A549 (cell line): ENCODE measurements around the gene GGT1. TPM values are rescaled to one million over a fixed set of nuclear protein-coding genes. Genes with fewer than 3 reads are reported as not detected.
A peak's percentile ranks its signal among the peaks of the same experiment; 100 is the strongest.
"Not testable (repeated sequence)": the region's sequence is repeated elsewhere in the genome, so short reads cannot be mapped to it uniquely, and the experiment has no call there.

ENCODE experiments used
- ATAC-seq, 2 experiments: fragments of 200-7000 bp in 1 of 2; fragments of >200 bp in 1 of 2; cut with Nextera tagmentation in 1 of 2; cut with Tn5 transposase in 1 of 2; 3 replicates each; pipeline versions ENCODE4 v1.8.0 to v1.9.1; 2018 to 2020; ENCODE audit warnings: mild to moderate bottlenecking in 1 of 2, moderate library complexity in 1 of 2
- CTCF ChIA-PET: fragments of 300-600 bp; sonication (Branson Sonifier 250); formaldehyde crosslinking; extraction: SDS; loops from one replicate; lab custom pipeline; 2021; ENCODE audit warnings: antibody characterized with exemption, inconsistent platforms; lab: Yijun Ruan, JAX
- POLR2A ChIA-PET: fragments of 350-600 bp; formaldehyde crosslinking; extraction: SDS; loops from one replicate; lab custom pipeline; 2021; ENCODE audit warnings: antibody characterized with exemption, inconsistent platforms; lab: Yijun Ruan, JAX
- DNase-seq, 2 experiments: peaks; one replicate each; pipeline versions ENCODE4 v3.0.0 to v3.0.0-alpha.2; 2011 to 2016; ENCODE audit warnings: low read depth in 1 of 2, low spot score in 1 of 2
- FAIRE-seq: peaks from 2 replicates; lab custom pipeline; 2011; peaks lifted over from hg19 to GRCh38; lab: Jason Lieb, UNC
- H3K27ac ChIP-seq, 2 experiments: fragments of >200 bp; sonication (Bioruptor Twin); formaldehyde crosslinking; 3 replicates each; pipeline ENCODE4 v1.5.1; 2016 to 2017
- H3K4me1 ChIP-seq: fragments of >200 bp; sonication (Bioruptor Twin); formaldehyde crosslinking; 3 replicates; pipeline ENCODE4 v1.6.1; 2016
- H3K4me2 ChIP-seq: fragments of >200 bp; sonication (Bioruptor Twin); formaldehyde crosslinking; 3 replicates; pipeline ENCODE4 v1.6.1; 2016
- H3K4me3 ChIP-seq: fragments of >200 bp; sonication (Bioruptor Twin); formaldehyde crosslinking; 3 replicates; pipeline ENCODE4 v1.5.1; 2016
- H3K9me3 ChIP-seq: fragments of >200 bp; sonication (Bioruptor Twin); formaldehyde crosslinking; 3 replicates; pipeline ENCODE4 v1.6.1; 2016
- CBX2 ChIP-seq: fragments of 200-600 bp; sonication (generic); IDR thresholded peaks from 2 replicates; pipeline ENCODE4 v1.6.1; 2016; ENCODE audit warnings: low read depth, mild to moderate bottlenecking, borderline replicate concordance
- CBX8 ChIP-seq: fragments of 200-600 bp; sonication (generic); IDR thresholded peaks from 2 replicates; pipeline ENCODE4 v1.6.1; 2016
- CEBPB ChIP-seq, 2 experiments: fragments of >200 bp in 1 of 2; sonication (Bioruptor Twin) in 1 of 2; formaldehyde crosslinking in 1 of 2; IDR thresholded peaks; 2 replicates each; pipeline ENCODE4 v1.6.1; 2012 to 2016
- E2F6 ChIP-seq: IDR thresholded peaks from 2 replicates; pipeline ENCODE4 v1.6.1; 2012; ENCODE audit warnings: low read depth, borderline replicate concordance
- EHF ChIP-seq: fragments of 250-450 bp; sonication (Bioruptor Pico); IDR thresholded peaks from 2 replicates; pipeline ENCODE4 v1.5.0; 2020; ENCODE audit warnings: mild to moderate bottlenecking
- EHMT2 ChIP-seq: fragments of 200-600 bp; sonication (generic); IDR thresholded peaks from 2 replicates; pipeline ENCODE4 v1.6.1; 2016; ENCODE audit warnings: antibody characterized with exemption, low read depth, mild to moderate bottlenecking, moderate library complexity
- FOSL2 ChIP-seq, 2 experiments: fragments of 450-650 bp in 1 of 2; fragments of >200 bp in 1 of 2; sonication (Bioruptor Twin) in 1 of 2; formaldehyde crosslinking; IDR thresholded peaks; 2 replicates each; pipeline versions ENCODE4 v1.5.0 to v1.6.1; 2016 to 2020; ENCODE audit warnings: mild to moderate bottlenecking in 1 of 2, moderate library complexity in 1 of 2
- HDAC2 ChIP-seq: fragments of 200-600 bp; sonication (generic); IDR thresholded peaks from 2 replicates; pipeline ENCODE4 v1.6.1; 2016
- HMGXB4 ChIP-seq: fragments of 250-450 bp; sonication (Bioruptor Pico); IDR thresholded peaks from 2 replicates; pipeline ENCODE4 v1.5.0; 2021; ENCODE audit warnings: mild to moderate bottlenecking, moderate library complexity, borderline replicate concordance
- HOXB13 ChIP-seq: fragments of 250-450 bp; sonication (Bioruptor Pico); IDR thresholded peaks from 2 replicates; pipeline ENCODE4 v1.5.0; 2020; ENCODE audit warnings: low read depth, mild to moderate bottlenecking, moderate library complexity
- JUN ChIP-seq, 2 experiments: fragments of >200 bp; sonication (Bioruptor Twin); formaldehyde crosslinking; IDR thresholded peaks; 2 replicates in 1 of 2; 3 replicates in 1 of 2; pipeline ENCODE4 v1.6.1; 2016 to 2017
- KDM1A ChIP-seq: fragments of 200-600 bp; sonication (generic); IDR thresholded peaks from 2 replicates; pipeline ENCODE4 v1.6.1; 2016; ENCODE audit warnings: low read depth, mild to moderate bottlenecking
- KDM5A ChIP-seq: fragments of 200-600 bp; sonication (generic); IDR thresholded peaks from 2 replicates; pipeline ENCODE4 v1.6.1; 2016; ENCODE audit warnings: antibody characterized with exemption, mild to moderate bottlenecking
- MAFK ChIP-seq: fragments of 450-650 bp; IDR thresholded peaks from 2 replicates; pipeline ENCODE4 v1.6.1; 2014; ENCODE audit not compliant: partially characterized antibody
- MAZ ChIP-seq: fragments of 150-350 bp; IDR thresholded peaks from 2 replicates; pipeline ENCODE4 v1.6.1; 2014; ENCODE audit warnings: antibody characterized with exemption, low read depth, low read length, borderline replicate concordance
- PHF8 ChIP-seq: fragments of 200-600 bp; sonication (generic); IDR thresholded peaks from 2 replicates; pipeline ENCODE4 v1.6.1; 2016; ENCODE audit warnings: low read depth, mild to moderate bottlenecking, antibody characterized with exemption, moderate library complexity, borderline replicate concordance
- RNF2 ChIP-seq: fragments of 200-600 bp; sonication (generic); IDR thresholded peaks from 2 replicates; pipeline ENCODE4 v1.6.1; 2016; ENCODE audit warnings: low read depth, mild to moderate bottlenecking, antibody characterized with exemption, moderate library complexity, borderline replicate concordance
- SREBF2 ChIP-seq: fragments of 450-650 bp; IDR thresholded peaks from 2 replicates; pipeline ENCODE4 v1.6.1; 2014; ENCODE audit warnings: mild to moderate bottlenecking, moderate library complexity
- TP53 ChIP-seq: fragments of 250-450 bp; sonication (Bioruptor Pico); IDR thresholded peaks from 2 replicates; pipeline ENCODE4 v1.5.0; 2021; ENCODE audit warnings: mild to moderate bottlenecking, moderate library complexity
- ZC3H11A ChIP-seq: fragments of 450-650 bp; IDR thresholded peaks from 2 replicates; pipeline ENCODE4 v1.6.1; 2014; ENCODE audit warnings: antibody characterized with exemption, mild to moderate bottlenecking
- ZFP36 ChIP-seq: fragments of 450-650 bp; IDR thresholded peaks from 2 replicates; pipeline ENCODE4 v1.6.1; 2014; ENCODE audit warnings: borderline replicate concordance; ENCODE audit not compliant: partially characterized antibody
- WGBS: methylation state at CpG from one replicate; pipeline ENCODE4 v1.1.6; 2017; ENCODE audit errors: missing lambda C conversion rate; 5-methylcytosine and 5-hydroxymethylcytosine counted together
- polyA plus RNA-seq, 4 experiments: library from polyadenylated mRNA; depleted of rRNA in 3 of 4; stranded (reverse); fragments of >200 nt; fragmentation: RNase III in 1 of 4; extraction: RNeasy Plus Mini Kit Qiagen cat#74134 plus additional on column Dnase treatment in 1 of 4; gene quantifications; 2 replicates in 3 of 4; 3 replicates in 1 of 4; pipeline ENCODE4 v1.2.3, GENCODE V29; 2011 to 2017
- TF ChIP-seq, protein P1 (sequence below): fragments of 250-450 bp; sonication (Bioruptor Pico); IDR thresholded peaks from 2 replicates; pipeline ENCODE4 v1.5.0; 2020; ENCODE audit warnings: low read depth, mild to moderate bottlenecking, moderate library complexity

The GGT1 gene
- polyA plus RNA-seq, 2 of the 4 experiments (the other 2 are of a cell fraction), result 50.1 to 118 TPM

GRCh38 chr22:24594569-24595120, 8.3 kb upstream of the GGT1 start:
- POLR2A ChIA-PET, result no interaction called here
- Histone ChIP-seq H3K9me3 (no peaks in the 10 kb centered on the region), H3K4me3 (no peak overlapping the region), H3K4me2 (no peak overlapping the region), H3K27ac (peak overlapping the region in 1 of 2 experiments; percentile 100; a peak in 3 of 6 replicates), H3K4me1 (peaks cover 19% of the 10 kb centered on the region)
- DNase-seq (no peak), FAIRE-seq (no peak), ATAC-seq (no peak)
- 83% methylated on average over 1 of the region's 7 CpGs for WGBS
- no peak for TF ChIP-seq HDAC2
- TF ChIP-seq ZFP36, result no peak
- TF ChIP-seq, protein P1, sequence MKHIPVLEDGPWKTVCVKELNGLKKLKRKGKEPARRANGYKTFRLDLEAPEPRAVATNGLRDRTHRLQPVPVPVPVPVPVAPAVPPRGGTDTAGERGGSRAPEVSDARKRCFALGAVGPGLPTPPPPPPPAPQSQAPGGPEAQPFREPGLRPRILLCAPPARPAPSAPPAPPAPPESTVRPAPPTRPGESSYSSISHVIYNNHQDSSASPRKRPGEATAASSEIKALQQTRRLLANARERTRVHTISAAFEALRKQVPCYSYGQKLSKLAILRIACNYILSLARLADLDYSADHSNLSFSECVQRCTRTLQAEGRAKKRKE (CRISPR knock-in tag), result no peak
- no peak for TF ChIP-seq HMGXB4 (CRISPR knock-in tag)
- TF ChIP-seq E2F6, result no peak
- TF ChIP-seq MAFK, result no peak
- no peak for TF ChIP-seq JUN (IDR thresholded peaks at IDR 0.05)
- no peak for TF ChIP-seq TP53 (CRISPR knock-in tag)
- CTCF ChIA-PET, result no interaction called here

DNA sequence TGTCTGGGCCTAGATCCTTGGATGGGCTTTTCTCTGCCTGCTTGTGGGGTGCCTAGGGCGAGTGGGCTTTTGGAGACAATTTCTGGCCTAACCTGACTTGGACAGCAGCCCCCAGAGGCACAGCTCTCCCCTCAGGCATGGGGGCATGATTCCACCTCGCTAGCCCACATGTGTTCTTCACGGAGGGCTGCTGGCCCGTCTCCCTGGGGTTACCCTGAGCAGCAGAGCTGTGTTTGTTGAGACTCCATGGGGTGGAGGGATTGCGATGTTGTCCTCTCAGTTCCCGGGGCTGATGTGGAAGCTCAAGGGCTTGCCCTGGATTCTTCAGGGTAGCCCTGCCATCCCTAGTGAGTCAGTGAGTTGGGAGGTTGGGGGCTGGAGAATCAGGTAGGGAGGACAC, 7.8 kb upstream of the GGT1 start:
- ChIA-PET CTCF (no interaction called here), POLR2A (no interaction called here)
- DNase-seq (no peak), FAIRE-seq (no peak), ATAC-seq (no peak)
- TF ChIP-seq CBX2 (no peak), ZC3H11A (no peak), MAZ (no peak), RNF2 (no peak), FOSL2 (IDR thresholded peaks at IDR 0.05) (no peak), FOSL2 (CRISPR knock-in tag; IDR thresholded peaks at IDR 0.05) (no peak), KDM1A (no peak), SREBF2 (no peak), PHF8 (no peak)
- H3K4me2 ChIP-seq, result no peak overlapping the region
- peaks cover 25% of the 10 kb centered on the region for H3K4me1 ChIP-seq
- 83% methylated on average over 3 of the region's 6 CpGs for WGBS
- H3K4me3 ChIP-seq, result no peak overlapping the region
- H3K9me3 ChIP-seq, result no peaks in the 10 kb centered on the region
- H3K27ac ChIP-seq, result peak overlapping the region in 1 of 2 experiments; percentile 100; a peak in 3 of 6 replicates

DNA sequence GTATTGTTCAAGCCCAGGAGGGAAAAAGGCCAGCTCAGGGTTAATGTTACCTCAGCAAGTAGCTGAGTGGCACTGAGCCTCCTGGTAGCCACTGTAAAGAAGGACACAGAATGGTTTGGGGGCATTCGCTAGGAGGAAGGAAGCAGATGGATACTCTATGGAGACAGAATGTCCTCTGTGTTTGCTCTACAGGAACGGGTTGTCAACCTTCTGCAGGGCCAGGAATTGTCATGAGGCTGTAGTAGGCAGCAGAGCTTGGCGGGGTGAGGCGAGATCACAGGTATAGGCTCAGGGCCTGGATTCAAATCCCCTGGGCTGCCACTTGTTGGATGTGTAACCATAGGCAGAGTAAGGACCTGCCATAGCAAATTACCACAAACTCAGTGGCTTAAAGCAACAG, 7.1 kb upstream of the GGT1 start:
- TF ChIP-seq E2F6, result no peak
- TF ChIP-seq KDM5A, result no peak
- no peak for TF ChIP-seq CEBPB (IDR thresholded peaks at IDR 0.05)
- no peak for TF ChIP-seq EHF (CRISPR knock-in tag)
- no peak for TF ChIP-seq CBX8
- no peak for TF ChIP-seq FOSL2 (IDR thresholded peaks at IDR 0.05)
- no peak for TF ChIP-seq FOSL2 (CRISPR knock-in tag; IDR thresholded peaks at IDR 0.05)
- TF ChIP-seq HMGXB4 (CRISPR knock-in tag), result no peak
- no peak for TF ChIP-seq EHMT2
- TF ChIP-seq, protein P1 (CRISPR knock-in tag), result no peak
- no peak for TF ChIP-seq ZC3H11A
- no peak for TF ChIP-seq HOXB13
- TF ChIP-seq, all 56 proteins: peak for 0
- WGBS, result 90% methylated on average over 4 of the region's 4 CpGs
- Histone ChIP-seq H3K4me3 (no peak overlapping the region), H3K4me2 (no peak overlapping the region), H3K27ac (no peak overlapping the region), H3K9me3 (no peaks in the 10 kb centered on the region), H3K4me1 (peaks cover 31% of the 10 kb centered on the region)
- POLR2A ChIA-PET, result no interaction called here
- CTCF ChIA-PET, result no interaction called here
- FAIRE-seq (no peak), ATAC-seq (no peak), DNase-seq (no peak)

GRCh38 chr22:24597076-24597475, 5.9 kb upstream of the GGT1 start:
- H3K27ac ChIP-seq, H3K4me3 ChIP-seq, DNase-seq, H3K4me2 ChIP-seq, POLR2A ChIA-PET, CTCF ChIA-PET, ATAC-seq, H3K9me3 ChIP-seq, FAIRE-seq: not testable (repeated sequence)
- peaks cover 39% of the 10 kb centered on the region for H3K4me1 ChIP-seq
- 86% methylated on average over 9 of the region's 9 CpGs for WGBS
